ENCODE results near the gene SSBP4.

GRCh38 chr19:18424122-18424889, 5.1 kb downstream of the SSBP4 start:
- TF ChIP-seq CHD2 (IDR thresholded peaks at IDR 0.05; ENCODE audit: low read length, partially characterized antibody) (no peak), NRF1 (IDR thresholded peaks at IDR 0.05; ENCODE audit: low read depth, low read length) (no peak), CTCF (IDR thresholded peaks at IDR 0.05) (no peak), EZH2phosphoT487 (IDR thresholded peaks at IDR 0.05; ENCODE audit: borderline replicate concordance, low read depth) (no peak), SIN3A (IDR thresholded peaks at IDR 0.05; ENCODE audit: borderline replicate concordance, low read depth, low read length) (no peak), POLR2AphosphoS5 (IDR thresholded peaks at IDR 0.05; ENCODE audit: low read depth, low read length) (no peak), YY1 (IDR thresholded peaks at IDR 0.05; ENCODE audit: low read depth) (no peak), RAD21 (IDR thresholded peaks at IDR 0.05; ENCODE audit: low read length) (no peak), TAF1 (IDR thresholded peaks at IDR 0.05; ENCODE audit: borderline replicate concordance, low read depth, low read length) (no peak), TCF12 (IDR thresholded peaks at IDR 0.05) (no peak), EP300 (IDR thresholded peaks at IDR 0.05; ENCODE audit: borderline replicate concordance in 1 of 2, low read depth in 1 of 2, low read length in 1 of 2) (no peak), FOXM1 (IDR thresholded peaks at IDR 0.05; ENCODE audit: low read depth) (no peak)
- TF ChIP-seq, protein P1, sequence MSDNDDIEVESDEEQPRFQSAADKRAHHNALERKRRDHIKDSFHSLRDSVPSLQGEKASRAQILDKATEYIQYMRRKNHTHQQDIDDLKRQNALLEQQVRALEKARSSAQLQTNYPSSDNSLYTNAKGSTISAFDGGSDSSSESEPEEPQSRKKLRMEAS (IDR thresholded peaks at IDR 0.05; ENCODE audit: low read depth), result no peak
